Measurements from ENCODE around the gene OR13J1.
"Not testable (repeated sequence)": the region's sequence is repeated elsewhere in the genome, so short reads cannot be mapped to it uniquely, and the experiment has no call there.

Gene OR13J1

GRCh38 chr9:35870351-35870923 lies at the start of gene OR13J1:
TSS of gene OR13J1 (minus strand) at chr9:35870401. CDS start at chr9:35870401, 0 bp downstream.
- no peak for DNase-seq (ENCODE audit: low read depth)

DNA sequence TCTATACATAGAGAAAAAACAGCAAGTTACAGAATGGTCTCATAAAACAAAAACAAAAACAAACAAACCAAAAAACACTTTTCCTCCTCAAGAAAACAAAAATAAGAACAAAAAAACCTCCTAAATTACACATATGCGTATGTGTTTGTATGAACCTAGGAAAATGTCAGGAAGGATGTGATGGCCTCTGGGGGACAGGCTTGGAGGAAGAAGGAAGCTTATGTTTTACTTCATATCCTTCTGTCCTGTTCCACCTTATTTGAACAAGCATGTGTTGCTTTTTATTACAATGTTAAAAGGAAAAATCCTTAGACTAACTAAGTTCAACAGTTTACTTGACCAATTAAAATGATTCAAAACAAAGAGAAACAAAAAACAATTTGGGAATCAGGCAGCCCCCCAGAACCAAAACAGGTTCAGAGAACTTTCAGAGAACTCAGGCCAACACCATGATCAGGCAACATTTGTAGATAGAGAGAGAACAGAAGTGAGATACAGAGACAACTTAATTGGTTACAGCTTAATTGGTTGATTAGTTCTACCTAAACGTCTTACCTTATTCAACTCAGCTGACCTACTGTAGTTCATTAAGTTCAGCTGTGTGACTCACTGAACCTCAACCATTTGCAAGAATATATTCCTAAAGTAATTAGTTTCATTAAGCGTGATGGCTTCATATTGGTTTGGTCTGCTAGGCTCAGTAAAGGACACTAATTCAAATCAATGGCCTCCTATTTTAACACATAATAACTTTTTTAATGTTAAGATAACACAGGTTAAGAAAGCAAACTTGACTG lies 49.2 kb upstream of the OR13J1 start:
- no peak for DNase-seq (ENCODE audit: low read depth)

GRCh38 chr9:35918780-35919179 lies 48.6 kb upstream of the OR13J1 start:
- no peak for DNase-seq (ENCODE audit: low read depth)

- DNase-seq (ENCODE audit: low read depth), result no peak
Measured at GRCh38 chr9:35917261-35917660, 47.1 kb upstream of the OR13J1 start.

DNA sequence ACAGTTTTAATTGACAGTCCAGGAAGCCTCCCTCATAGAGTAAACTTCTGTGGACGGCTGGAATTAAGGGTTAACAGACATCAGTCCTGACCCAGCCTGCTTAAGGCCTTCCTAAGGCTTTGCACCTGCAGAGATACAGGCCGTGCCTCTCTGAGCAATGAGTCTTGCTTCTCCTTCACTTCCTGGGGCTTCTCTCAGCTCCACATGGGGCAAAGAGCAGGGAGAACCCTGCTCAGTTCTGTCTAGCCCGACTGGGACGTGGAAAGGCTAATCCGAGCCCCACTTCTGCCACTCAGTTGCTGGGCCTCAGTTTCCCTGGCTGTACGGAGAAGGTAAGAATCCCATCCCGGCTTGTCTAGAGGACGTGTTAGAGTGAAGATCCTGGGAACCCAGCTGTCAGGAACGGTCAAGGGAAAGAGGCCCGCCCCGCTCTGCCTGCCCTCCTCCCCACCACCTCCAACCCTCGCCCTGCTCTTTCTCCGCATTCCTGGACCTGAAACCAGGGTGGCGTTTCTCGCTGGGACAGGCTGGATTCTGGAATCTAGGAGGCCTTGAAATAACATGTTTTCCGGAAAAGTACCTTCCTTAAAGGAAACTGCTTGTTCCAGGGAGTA lies 45.6 kb upstream of the OR13J1 start:
- DNase-seq (ENCODE audit: low read depth), result no peak

GRCh38 chr9:35914301-35914807 lies 44.2 kb upstream of the OR13J1 start:
- no peak for DNase-seq (ENCODE audit: low read depth)

- not testable (repeated sequence) for DNase-seq (ENCODE audit: low read depth)
Measured at GRCh38 chr9:35913429-35913828, 43.2 kb upstream of the OR13J1 start.

DNA sequence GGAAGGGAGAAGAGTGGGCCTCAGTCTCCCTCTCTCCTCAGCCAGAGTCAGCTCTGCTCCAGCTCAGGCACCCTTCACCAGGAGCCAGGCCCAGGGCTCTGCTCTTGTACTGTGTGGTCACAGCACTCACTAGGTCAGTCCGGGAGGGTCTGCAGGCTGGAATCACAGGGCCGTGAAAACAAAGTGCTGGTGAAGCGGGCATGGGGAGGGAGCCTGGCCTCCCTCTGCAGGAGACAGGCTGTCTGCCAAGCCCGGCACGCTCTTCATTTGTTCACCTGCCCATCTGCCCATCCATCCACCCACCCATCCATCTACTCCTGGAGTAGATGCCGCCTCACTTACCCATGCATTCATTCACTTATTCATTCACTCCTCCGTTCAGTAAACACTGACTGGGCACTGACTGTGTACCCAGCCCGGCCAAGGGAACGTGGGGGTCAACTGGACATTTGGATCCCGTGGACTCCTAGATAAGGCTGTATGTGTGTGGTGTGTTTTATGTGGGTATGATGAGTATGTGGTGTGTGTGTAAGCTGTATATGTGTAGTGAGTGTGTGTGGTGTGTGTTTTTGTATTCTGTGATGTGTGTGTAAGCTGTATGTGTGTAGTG lies 42.7 kb upstream of the OR13J1 start:
- DNase-seq (ENCODE audit: low read depth), result no peak

GRCh38 chr9:35911690-35912089 lies 41.5 kb upstream of the OR13J1 start:
- no peak for DNase-seq (ENCODE audit: low read depth)

GRCh38 chr9:35910613-35911359 lies 40.6 kb upstream of the OR13J1 start:
- no peak for DNase-seq (ENCODE audit: low read depth)

- no peak for DNase-seq (ENCODE audit: low read depth)
Measured at GRCh38 chr9:35909687-35910612, 39.7 kb upstream of the OR13J1 start.

- DNase-seq (ENCODE audit: low read depth), result no peak
Measured at GRCh38 chr9:35909274-35909673, 39.1 kb upstream of the OR13J1 start, which contains the start of gene SPAAR. TSS of gene SPAAR (plus strand) at chr9:35909490. CDS start at chr9:35910464, 974 bp downstream.

DNA sequence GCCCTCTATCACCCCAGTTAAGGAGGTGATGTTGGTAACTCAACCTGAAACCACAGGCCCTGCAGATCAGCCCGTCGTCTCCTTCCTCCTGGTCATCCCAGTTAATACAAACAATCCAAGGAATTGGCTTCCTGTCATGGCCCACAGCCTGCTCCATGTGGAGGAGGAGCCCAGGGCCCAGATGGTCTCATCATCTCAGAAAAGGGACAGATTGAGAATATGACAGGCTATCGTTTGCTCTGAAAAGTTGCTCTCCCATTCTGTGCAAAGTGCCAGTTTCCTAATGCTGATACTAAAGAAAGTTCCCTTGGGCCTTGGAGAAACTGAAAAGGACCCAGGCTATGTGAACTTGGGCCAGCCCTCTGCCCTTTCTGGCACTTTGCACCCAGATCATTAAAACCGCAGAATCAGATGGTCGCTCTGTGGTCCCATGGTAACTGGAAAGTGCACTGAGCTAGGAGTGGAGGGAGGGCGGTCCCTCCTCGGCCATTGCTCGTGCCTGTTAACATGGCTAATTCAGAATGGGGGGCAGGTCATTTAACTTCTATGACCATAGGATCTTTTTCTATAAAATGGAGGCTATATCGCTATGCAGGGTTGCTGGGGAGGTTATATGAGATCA lies 38.4 kb upstream of the OR13J1 start:
- DNase-seq (ENCODE audit: low read depth), result no peak

DNA sequence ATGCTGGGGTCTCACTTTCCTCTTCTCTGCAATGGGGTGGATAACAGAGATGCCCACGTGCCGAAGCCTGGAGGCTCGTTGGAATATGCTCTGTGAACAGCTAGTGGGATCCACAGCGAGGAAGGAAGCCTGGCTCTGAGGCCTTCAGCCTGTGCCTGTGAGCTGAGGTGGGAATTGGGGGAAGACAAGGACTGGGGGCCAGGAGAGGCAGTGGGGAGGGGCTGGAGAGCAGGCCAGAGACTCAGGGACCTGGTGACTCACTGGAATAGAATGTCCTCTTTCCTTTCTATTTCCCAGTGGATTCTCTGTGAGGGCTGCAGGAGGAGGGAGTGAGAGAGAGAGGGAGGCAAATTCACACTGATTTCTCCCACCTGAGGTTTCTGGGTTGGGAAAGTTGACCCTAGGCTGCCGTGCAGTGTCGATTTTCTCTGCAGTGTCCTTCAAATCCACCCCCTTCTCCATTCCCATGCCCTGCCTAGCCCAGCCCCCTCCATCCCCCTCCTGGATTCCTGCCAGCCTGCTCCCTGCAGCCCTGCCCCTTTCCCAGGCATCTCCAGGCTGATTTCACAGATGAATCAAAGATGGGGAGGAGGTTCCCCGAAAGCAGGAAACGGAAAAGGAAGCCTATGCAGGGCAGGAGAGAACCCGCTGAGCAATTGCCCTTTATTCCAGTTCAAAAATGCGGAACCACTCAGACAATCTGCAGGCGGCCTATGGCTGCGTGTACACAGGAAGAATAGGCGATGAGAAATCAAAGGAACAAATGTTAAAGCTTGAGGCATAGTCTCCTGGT lies 37.7 kb upstream of the OR13J1 start:
- peak; percentile 69 for DNase-seq (ENCODE audit: low read depth)

GRCh38 chr9:35906923-35907699 lies 36.9 kb upstream of the OR13J1 start:
- DNase-seq (ENCODE audit: low read depth), result no peak

DNA sequence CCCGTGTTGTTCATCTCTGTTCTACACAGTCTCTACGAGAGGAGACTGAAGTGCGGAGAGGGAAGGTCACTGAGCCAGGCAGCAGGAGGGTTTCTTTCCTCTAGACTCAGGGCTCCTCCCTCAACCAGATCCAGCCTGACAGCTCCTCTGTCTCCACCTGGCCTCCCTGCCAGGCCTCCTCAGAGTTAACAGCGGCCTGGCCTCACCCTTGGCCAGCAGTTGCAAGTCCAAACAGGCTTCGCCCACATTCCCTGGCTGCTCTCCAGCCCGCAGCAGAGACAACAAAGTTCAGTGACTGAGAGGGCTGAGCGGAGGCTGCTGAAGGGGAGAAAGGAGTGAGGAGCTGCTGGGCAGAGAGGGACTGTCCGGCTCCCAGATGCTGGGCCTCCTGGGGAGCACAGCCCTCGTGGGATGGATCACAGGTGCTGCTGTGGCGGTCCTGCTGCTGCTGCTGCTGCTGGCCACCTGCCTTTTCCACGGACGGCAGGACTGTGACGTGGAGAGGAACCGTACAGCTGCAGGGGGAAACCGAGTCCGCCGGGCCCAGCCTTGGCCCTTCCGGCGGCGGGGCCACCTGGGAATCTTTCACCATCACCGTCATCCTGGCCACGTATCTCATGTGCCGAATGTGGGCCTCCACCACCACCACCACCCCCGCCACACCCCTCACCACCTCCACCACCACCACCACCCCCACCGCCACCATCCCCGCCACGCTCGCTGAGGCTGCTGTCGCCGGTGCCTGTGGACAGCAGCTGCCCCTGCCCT lies 35.9 kb upstream of the OR13J1 start, which contains the start of gene HRCT1:
Gene HRCT1 (plus strand): TSS at position 291 of the 768 bp plus-strand sequence. CDS start 86 bp downstream, at position 377.
- DNase-seq (ENCODE audit: low read depth), result peak; percentile 90

DNA sequence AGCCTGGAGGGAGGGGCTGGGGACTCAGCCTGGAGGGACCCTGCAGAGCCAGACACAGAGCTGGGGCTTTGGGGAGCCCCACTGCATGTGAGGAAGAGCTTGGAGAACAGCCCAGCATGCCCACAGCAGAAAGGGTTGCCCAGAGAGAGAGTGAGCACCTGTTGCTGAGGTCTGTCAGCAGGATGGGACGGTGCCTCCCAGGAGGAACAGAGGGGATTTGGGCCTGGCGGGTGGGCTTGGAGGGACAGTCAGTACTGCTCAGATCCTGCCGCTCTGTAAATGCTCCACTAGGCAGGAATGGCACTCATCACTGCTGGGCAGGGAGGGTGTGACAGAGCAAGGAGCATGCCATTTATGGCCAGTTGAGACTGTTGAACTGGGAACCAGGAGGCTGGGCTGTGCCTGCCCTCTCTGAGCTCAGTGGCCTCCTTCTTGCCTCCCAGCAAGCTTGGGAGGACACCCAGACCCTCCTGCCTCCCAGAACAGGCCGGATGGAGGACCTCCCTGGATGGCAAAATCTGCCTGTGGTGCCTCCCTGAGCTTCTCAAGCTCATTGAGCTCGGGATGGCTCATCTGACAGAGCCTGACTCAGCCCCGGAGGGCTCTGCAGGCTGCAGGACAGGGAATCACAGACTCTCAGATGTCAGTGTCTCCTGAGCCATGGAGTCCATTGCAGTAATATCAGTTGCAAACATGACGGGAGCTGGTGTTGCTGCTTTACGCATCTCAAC lies 35.0 kb upstream of the OR13J1 start:
- no peak for DNase-seq (ENCODE audit: low read depth)
